ENCODE results near the gene ABRAXAS1. TPM values are rescaled to one million over a fixed set of nuclear protein-coding genes. Genes with fewer than 3 reads are reported as not detected.

The ABRAXAS1 gene
- total and polyA plus RNA-seq, 2 of the 13 experiments (the other 11 are each of a cell fraction or from before 2014, with no cell fraction given): 14.1 to 14.7 TPM

GRCh38 chr4:83484500-83485461 lies at the start of gene ABRAXAS1 (continued):
- TF ChIP-seq SMAD3 (CRISPR knock-in tag; IDR thresholded peaks at IDR 0.05) (peak; percentile 10; the same call in 1 of the 2 replicates), ZNF720 (CRISPR knock-in tag; IDR thresholded peaks at IDR 0.05) (no peak), DMAP1 (CRISPR knock-in tag; IDR thresholded peaks at IDR 0.05) (peak; percentile 77), ZBTB33 (CRISPR knock-in tag; IDR thresholded peaks at IDR 0.05) (no peak), HNRNPLL (IDR thresholded peaks at IDR 0.05; ENCODE audit: low read depth, low read length, poor library complexity, severe bottlenecking) (peak; percentile 95), RFXAP (CRISPR knock-in tag; IDR thresholded peaks at IDR 0.05; ENCODE audit: borderline replicate concordance) (peak; percentile 6; the same call in 1 of the 2 replicates), NR2C2 (CRISPR knock-in tag; IDR thresholded peaks at IDR 0.05; ENCODE audit: borderline replicate concordance) (no peak), AKAP8 (CRISPR knock-in tag; IDR thresholded peaks at IDR 0.05) (peak; percentile 84), ZNF766 (CRISPR knock-in tag; IDR thresholded peaks at IDR 0.05; ENCODE audit: borderline replicate concordance) (peak; percentile 91), CSRNP1 (CRISPR knock-in tag; IDR thresholded peaks at IDR 0.05) (peak; percentile 73; the same call in 1 of the 2 replicates), ZZZ3 (CRISPR knock-in tag; IDR thresholded peaks at IDR 0.05; ENCODE audit: borderline replicate concordance) (no peak), ELF1 (CRISPR knock-in tag; IDR thresholded peaks at IDR 0.05) (peak; percentile 71)
- TF ChIP-seq, protein P1, sequence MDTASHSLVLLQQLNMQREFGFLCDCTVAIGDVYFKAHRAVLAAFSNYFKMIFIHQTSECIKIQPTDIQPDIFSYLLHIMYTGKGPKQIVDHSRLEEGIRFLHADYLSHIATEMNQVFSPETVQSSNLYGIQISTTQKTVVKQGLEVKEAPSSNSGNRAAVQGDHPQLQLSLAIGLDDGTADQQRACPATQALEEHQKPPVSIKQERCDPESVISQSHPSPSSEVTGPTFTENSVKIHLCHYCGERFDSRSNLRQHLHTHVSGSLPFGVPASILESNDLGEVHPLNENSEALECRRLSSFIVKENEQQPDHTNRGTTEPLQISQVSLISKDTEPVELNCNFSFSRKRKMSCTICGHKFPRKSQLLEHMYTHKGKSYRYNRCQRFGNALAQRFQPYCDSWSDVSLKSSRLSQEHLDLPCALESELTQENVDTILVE (CRISPR knock-in tag; IDR thresholded peaks at IDR 0.05): peak; percentile 75
- TF ChIP-seq, protein P2, sequence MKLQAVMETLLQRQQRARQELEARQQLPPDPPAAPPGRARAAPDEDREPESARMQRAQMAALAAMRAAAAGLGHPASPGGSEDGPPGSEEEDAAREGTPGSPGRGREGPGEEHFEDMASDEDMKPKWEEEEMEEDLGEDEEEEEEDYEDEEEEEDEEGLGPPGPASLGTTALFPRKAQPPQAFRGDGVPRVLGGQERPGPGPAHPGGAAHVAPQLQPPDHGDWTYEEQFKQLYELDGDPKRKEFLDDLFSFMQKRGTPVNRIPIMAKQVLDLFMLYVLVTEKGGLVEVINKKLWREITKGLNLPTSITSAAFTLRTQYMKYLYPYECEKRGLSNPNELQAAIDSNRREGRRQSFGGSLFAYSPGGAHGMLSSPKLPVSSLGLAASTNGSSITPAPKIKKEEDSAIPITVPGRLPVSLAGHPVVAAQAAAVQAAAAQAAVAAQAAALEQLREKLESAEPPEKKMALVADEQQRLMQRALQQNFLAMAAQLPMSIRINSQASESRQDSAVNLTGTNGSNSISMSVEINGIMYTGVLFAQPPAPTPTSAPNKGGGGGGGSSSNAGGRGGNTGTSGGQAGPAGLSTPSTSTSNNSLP (IDR thresholded peaks at IDR 0.05; ENCODE audit: low read depth, low read length): no peak

Measured in HepG2 (cell line).